Loucy (cell line): ENCODE data around the gene SPATA13.

Experiments
- H2AFZ ChIP-seq: fragments of 200-600 bp; sonication (generic); 2 replicates; pipeline ENCODE4 v1.6.0; 2016; ENCODE audit warnings: antibody characterized with exemption, mild to moderate bottlenecking, low read length, moderate library complexity
- H3F3A ChIP-seq: fragments of 200-600 bp; 2 replicates; pipeline ENCODE4 v1.6.0; 2016; ENCODE audit warnings: antibody characterized with exemption, low read depth, mild to moderate bottlenecking
- H3K27me3 ChIP-seq: fragments of 200-600 bp; sonication (generic); 2 replicates; pipeline ENCODE4 v1.6.1; 2014; ENCODE audit warnings: low read length, mild to moderate bottlenecking; ENCODE audit not compliant: insufficient read depth, poor library complexity, severe bottlenecking
- H3K36me3 ChIP-seq: fragments of 200-600 bp; sonication (generic); 2 replicates; pipeline ENCODE4 v1.6.1; 2016; ENCODE audit warnings: low read length; ENCODE audit not compliant: insufficient read depth
- H3K4me1 ChIP-seq: fragments of 200-600 bp; sonication (generic); 2 replicates; pipeline ENCODE4 v1.5.1; 2014; ENCODE audit warnings: low read length, mild to moderate bottlenecking; ENCODE audit not compliant: insufficient read depth, poor library complexity, severe bottlenecking
- H3K4me2 ChIP-seq: fragments of 200-600 bp; sonication (generic); 2 replicates; pipeline ENCODE4 v1.6.0; 2014; ENCODE audit warnings: antibody characterized with exemption, low read length, low read depth, mild to moderate bottlenecking; ENCODE audit not compliant: poor library complexity, severe bottlenecking
- H3K4me3 ChIP-seq: fragments of 200-600 bp; sonication (generic); 2 replicates; pipeline ENCODE4 v1.5.1; 2014; ENCODE audit warnings: low read length, mild to moderate bottlenecking, mixed read lengths; ENCODE audit not compliant: poor library complexity, severe bottlenecking
- H3K79me2 ChIP-seq: fragments of 200-600 bp; sonication (generic); 2 replicates; pipeline ENCODE4 v1.6.1; 2014; ENCODE audit warnings: low read length; ENCODE audit not compliant: insufficient read depth
- H3K9ac ChIP-seq: fragments of 200-600 bp; sonication (generic); 2 replicates; pipeline ENCODE4 v1.6.0; 2014; ENCODE audit warnings: mild to moderate bottlenecking, low read depth, low read length, moderate library complexity; ENCODE audit not compliant: poor library complexity, severe bottlenecking
- H3K9me2 ChIP-seq: fragments of 200-600 bp; sonication (generic); replicated peaks from 2 replicates; pipeline ENCODE4 v1.6.1; 2016; ENCODE audit warnings: low read depth, low read length, mixed read lengths
- H3K9me3 ChIP-seq: fragments of 200-600 bp; sonication (generic); 2 replicates; pipeline ENCODE4 v1.6.1; 2014; ENCODE audit warnings: mild to moderate bottlenecking, antibody characterized with exemption, low read length, low read depth; ENCODE audit not compliant: insufficient read depth
- H4K20me1 ChIP-seq: fragments of 200-600 bp; sonication (generic); 2 replicates; pipeline ENCODE4 v1.6.0; 2014; ENCODE audit warnings: antibody characterized with exemption, low read length, mild to moderate bottlenecking; ENCODE audit not compliant: insufficient read depth, poor library complexity, severe bottlenecking
- CTCF ChIP-seq: fragments of 200-600 bp; sonication (generic); conservative IDR thresholded peaks from 2 replicates; pipeline ENCODE4 v1.5.1; 2014; ENCODE audit warnings: mild to moderate bottlenecking, antibody characterized with exemption, low read length
- EZH2phosphoT487 ChIP-seq: fragments of 200-600 bp; IDR thresholded peaks from 2 replicates; pipeline ENCODE4 v1.6.1; 2018; ENCODE audit warnings: antibody characterized with exemption, mild to moderate bottlenecking, moderate library complexity, borderline replicate concordance

SPATA13 gene

GRCh38 chr13:24232037-24232436 lies 71.5 kb downstream of the SPATA13 start:
- Histone ChIP-seq H4K20me1 (no peaks in the 10 kb centered on the region), H3K4me2 (no peak overlapping the region), H3F3A (no peaks in the 10 kb centered on the region), H3K9me2 (no peaks in the 10 kb centered on the region), H3K9ac (no peak overlapping the region), H3K36me3 (no peaks in the 10 kb centered on the region), H2AFZ (no peak overlapping the region), H3K79me2 (peaks cover 18% of the 10 kb centered on the region; the same call in 1 of the 2 replicates), H3K4me1 (peaks cover 3% of the 10 kb centered on the region), H3K27me3 (no peaks in the 10 kb centered on the region), H3K9me3 (no peaks in the 10 kb centered on the region), H3K4me3 (no peak overlapping the region)
- TF ChIP-seq CTCF = no peak

- H3F3A ChIP-seq = no peaks in the 10 kb centered on the region
- peak overlapping the region; percentile 20 for H3K4me2 ChIP-seq
- no peaks in the 10 kb centered on the region for H3K36me3 ChIP-seq
- no peak for TF ChIP-seq EZH2phosphoT487
- TF ChIP-seq CTCF = peak; percentile 18; the same call in 1 of the 2 replicates
- H4K20me1 ChIP-seq = no peaks in the 10 kb centered on the region
- no peak overlapping the region for H3K4me3 ChIP-seq
- no peak overlapping the region for H3K9ac ChIP-seq
- H3K9me3 ChIP-seq = no peaks in the 10 kb centered on the region
- H2AFZ ChIP-seq = no peak overlapping the region
- peaks cover 18% of the 10 kb centered on the region; the same call in 1 of the 2 replicates for H3K79me2 ChIP-seq
- peaks cover 3% of the 10 kb centered on the region for H3K4me1 ChIP-seq
- no peaks in the 10 kb centered on the region for H3K9me2 ChIP-seq
- H3K27me3 ChIP-seq = no peaks in the 10 kb centered on the region
These were observed 72.0 kb downstream of the SPATA13 start for GRCh38 chr13:24232474-24232873.

GRCh38 chr13:24233351-24233901 lies 72.9 kb downstream of the SPATA13 start:
- H2AFZ ChIP-seq = no peak overlapping the region
- TF ChIP-seq EZH2phosphoT487 (no peak), CTCF (no peak)
- peak overlapping the region; percentile 20 for H3K4me2 ChIP-seq
- no peaks in the 10 kb centered on the region for H3K36me3 ChIP-seq
- H3K4me3 ChIP-seq = no peak overlapping the region
- H3K9me3 ChIP-seq = no peaks in the 10 kb centered on the region
- peaks cover 18% of the 10 kb centered on the region; the same call in 1 of the 2 replicates for H3K79me2 ChIP-seq
- H4K20me1 ChIP-seq = no peaks in the 10 kb centered on the region
- no peak overlapping the region for H3K9ac ChIP-seq
- no peaks in the 10 kb centered on the region for H3K9me2 ChIP-seq
- no peaks in the 10 kb centered on the region for H3K27me3 ChIP-seq
- H3F3A ChIP-seq = no peaks in the 10 kb centered on the region
- H3K4me1 ChIP-seq = peaks cover 3% of the 10 kb centered on the region
